KMS-11 (cell line): ENCODE data around the gene PNPLA7.
"Not testable (repeated sequence)": the region's sequence is repeated elsewhere in the genome, so short reads cannot be mapped to it uniquely, and the experiment has no call there.

Source experiments
- H2AFZ ChIP-seq: fragments of 200-600 bp; sonication (generic); 2 replicates; pipeline ENCODE4 v1.6.1; 2016; ENCODE audit warnings: antibody characterized with exemption, mixed run types, low read depth
- H3K27ac ChIP-seq: fragments of 200-600 bp; sonication (generic); 2 replicates; pipeline ENCODE4 v1.6.1; 2016; ENCODE audit warnings: mild to moderate bottlenecking, mixed run types
- H3K27me3 ChIP-seq: fragments of 200-600 bp; sonication (generic); 2 replicates; pipeline ENCODE4 v1.6.1; 2017; ENCODE audit warnings: mild to moderate bottlenecking, low read depth, mixed run types, moderate library complexity; ENCODE audit not compliant: insufficient read depth
- H3K36me3 ChIP-seq: fragments of 200-600 bp; sonication (generic); 2 replicates; pipeline ENCODE4 v1.6.1; 2017; ENCODE audit warnings: mild to moderate bottlenecking, mixed run types; ENCODE audit not compliant: insufficient read depth
- H3K4me1 ChIP-seq: fragments of 200-600 bp; sonication (generic); 2 replicates; pipeline ENCODE4 v1.6.1; 2016; ENCODE audit warnings: mild to moderate bottlenecking, low read depth, mixed run types; ENCODE audit not compliant: poor library complexity, severe bottlenecking
- H3K4me2 ChIP-seq: fragments of 200-600 bp; sonication (generic); 2 replicates; pipeline ENCODE4 v1.7.0; 2016; ENCODE audit warnings: mild to moderate bottlenecking, mixed run types
- H3K4me3 ChIP-seq: fragments of 200-600 bp; sonication (generic); IDR thresholded peaks from 2 replicates; pipeline ENCODE4 v1.6.1; 2017; ENCODE audit warnings: low read depth, low read length, mixed read lengths; ENCODE audit not compliant: insufficient read depth
- H3K79me2 ChIP-seq: fragments of 200-600 bp; sonication (generic); 2 replicates; pipeline ENCODE4 v1.6.1; 2016; ENCODE audit warnings: low read depth, mixed run types; ENCODE audit not compliant: insufficient read depth
- H3K9ac ChIP-seq: fragments of 200-600 bp; sonication (generic); 2 replicates; pipeline ENCODE4 v1.6.1; 2016; ENCODE audit warnings: mild to moderate bottlenecking, mixed run types
- H4K20me1 ChIP-seq: fragments of 200-600 bp; sonication (generic); 2 replicates; pipeline ENCODE4 v1.6.1; 2016; ENCODE audit warnings: mild to moderate bottlenecking, mixed run types; ENCODE audit not compliant: insufficient read depth
- CTCF ChIP-seq: fragments of 200-600 bp; sonication (generic); conservative IDR thresholded peaks from 2 replicates; pipeline ENCODE4 v1.6.1; 2017; ENCODE audit warnings: low read depth, mild to moderate bottlenecking, antibody characterized with exemption, low read length, moderate library complexity, mixed read lengths

Gene PNPLA7

DNA sequence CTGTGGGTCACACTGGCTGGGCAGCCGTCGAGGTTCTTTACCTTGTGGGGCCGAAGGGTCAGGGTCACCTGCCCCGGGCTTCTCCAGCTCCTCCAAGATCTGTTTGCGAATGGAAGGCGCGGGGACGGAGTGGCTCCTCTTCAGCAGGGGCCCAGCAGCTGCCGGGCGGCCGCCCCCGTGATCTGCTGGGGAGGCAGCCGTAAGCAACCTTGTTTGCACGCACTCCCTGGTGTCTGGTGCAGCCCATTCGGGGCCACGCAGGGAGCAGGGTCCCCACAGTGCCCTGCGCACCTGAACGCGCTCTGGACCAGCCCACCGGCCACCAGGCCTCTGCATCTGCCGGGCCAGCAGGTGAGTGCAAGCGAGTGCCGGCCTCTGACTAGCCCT, 34.9 kb downstream of the PNPLA7 start:
- Histone ChIP-seq H3K27me3 (no peaks in the 10 kb centered on the region), H3K9ac (peak overlapping the region; percentile 62; the same call in 1 of the 2 replicates), H3K27ac (peak overlapping the region; percentile 91), H2AFZ (no peak overlapping the region), H4K20me1 (no peaks in the 10 kb centered on the region), H3K4me1 (peaks cover 46% of the 10 kb centered on the region), H3K79me2 (no peaks in the 10 kb centered on the region), H3K4me3 (no peak overlapping the region), H3K4me2 (peak overlapping the region; percentile 59; the same call in 1 of the 2 replicates), H3K36me3 (no peaks in the 10 kb centered on the region)
- TF ChIP-seq CTCF, result no peak

DNA sequence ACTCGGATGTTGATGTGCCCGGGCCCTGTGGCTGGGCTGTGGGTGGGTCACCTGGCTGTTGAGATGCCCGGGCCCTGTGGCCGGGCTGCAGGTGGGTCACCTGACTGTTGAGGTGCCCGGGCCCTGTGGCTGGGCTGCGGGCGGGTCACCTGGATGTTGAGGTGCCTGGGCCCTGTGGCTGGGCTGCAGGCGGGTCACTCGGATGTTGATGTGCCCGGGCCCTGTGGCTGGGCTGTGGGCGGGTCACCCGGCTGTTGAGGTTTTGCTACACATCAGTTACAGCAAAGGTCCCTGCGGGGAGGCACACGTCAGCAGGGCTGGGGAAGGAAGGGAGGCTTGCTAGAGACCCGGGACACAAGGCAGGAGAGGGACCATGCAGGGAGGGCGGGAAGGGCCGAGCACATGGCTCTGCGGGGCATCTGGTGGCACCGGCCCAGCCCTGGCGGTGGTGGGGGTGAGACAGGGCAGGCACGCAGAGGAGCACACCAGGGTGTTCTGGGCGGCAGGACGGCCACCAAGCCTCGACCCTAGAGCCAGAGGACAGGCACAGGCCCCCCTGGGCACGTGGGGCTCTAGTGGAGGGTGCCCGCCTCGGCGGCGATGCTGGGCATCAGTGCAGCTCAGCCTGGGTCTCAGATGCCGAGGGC, 35.4 kb downstream of the PNPLA7 start:
- peaks cover 46% of the 10 kb centered on the region for H3K4me1 ChIP-seq
- H3K4me2 ChIP-seq, result peak overlapping the region; percentile 59; the same call in 1 of the 2 replicates
- TF ChIP-seq CTCF, result no peak
- no peaks in the 10 kb centered on the region for H3K27me3 ChIP-seq
- H3K27ac ChIP-seq, result peak overlapping the region; percentile 91
- H3K4me3 ChIP-seq, result no peak overlapping the region
- no peaks in the 10 kb centered on the region for H3K79me2 ChIP-seq
- H2AFZ ChIP-seq, result no peak overlapping the region
- H3K36me3 ChIP-seq, result no peaks in the 10 kb centered on the region
- no peaks in the 10 kb centered on the region for H4K20me1 ChIP-seq
- peak overlapping the region; percentile 62; the same call in 1 of the 2 replicates for H3K9ac ChIP-seq

DNA sequence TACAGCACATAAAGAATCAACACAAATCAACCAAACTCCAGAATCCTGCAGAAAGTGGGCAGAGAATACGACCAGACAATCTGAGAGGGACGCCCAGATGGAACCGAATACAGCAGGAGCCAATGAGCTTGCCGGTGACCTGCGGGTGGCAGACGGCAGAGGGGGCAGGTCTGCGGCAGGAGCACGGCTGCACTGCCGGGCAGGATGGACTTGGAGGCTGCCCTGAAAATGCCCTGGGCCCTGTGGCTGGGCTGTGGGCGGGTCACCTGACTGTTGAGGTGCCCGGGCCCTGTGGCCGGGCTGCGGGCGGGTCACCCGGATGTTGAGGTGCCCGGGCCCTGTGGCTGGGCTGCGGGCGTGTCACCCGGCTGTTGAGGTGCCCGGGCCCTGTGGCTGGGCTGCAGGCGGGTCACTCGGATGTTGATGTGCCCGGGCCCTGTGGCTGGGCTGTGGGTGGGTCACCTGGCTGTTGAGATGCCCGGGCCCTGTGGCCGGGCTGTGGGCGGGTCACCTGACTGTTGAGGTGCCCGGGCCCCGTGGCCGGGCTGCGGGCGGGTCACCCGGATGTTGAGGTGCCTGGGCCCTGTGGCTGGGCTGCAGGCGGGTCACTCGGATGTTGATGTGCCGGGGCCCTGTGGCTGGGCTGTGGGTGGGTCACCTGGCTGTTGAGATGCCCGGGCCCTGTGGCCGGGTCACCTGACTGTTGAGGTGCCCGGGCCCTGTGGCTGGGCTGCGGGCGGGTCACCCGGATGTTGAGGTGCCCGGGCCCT, 36.2 kb downstream of the PNPLA7 start:
- 0 out of 2 replicates have a peak, but pooled peaks have one; percentile 20 for TF ChIP-seq CTCF
- H3K27me3 ChIP-seq, H2AFZ ChIP-seq, H3K36me3 ChIP-seq, H3K4me3 ChIP-seq, H3K79me2 ChIP-seq, H4K20me1 ChIP-seq: not testable (repeated sequence)
- H3K4me1 ChIP-seq, result peaks cover 46% of the 10 kb centered on the region
- H3K27ac ChIP-seq, result peak overlapping the region; percentile 91
- H3K4me2 ChIP-seq, result peak overlapping the region; percentile 97
- H3K9ac ChIP-seq, result peak overlapping the region; percentile 62

GRCh38 chr9:137513136-137513535, 37.1 kb downstream of the PNPLA7 start:
- Histone ChIP-seq H3K27ac (peak overlapping the region; percentile 91), H3K9ac (peak overlapping the region; percentile 62; the same call in 1 of the 2 replicates), H3K4me2 (peak overlapping the region; percentile 97), H3K4me1 (peaks cover 46% of the 10 kb centered on the region)
- H3K79me2 ChIP-seq, H3K27me3 ChIP-seq, H2AFZ ChIP-seq, H4K20me1 ChIP-seq, H3K4me3 ChIP-seq, H3K36me3 ChIP-seq: not testable (repeated sequence)
